ENCODE results near the gene NDUFC1. TPM values are rescaled to one million over a fixed set of nuclear protein-coding genes. Genes with fewer than 3 reads are reported as not detected.

The NDUFC1 gene
- total and polyA plus RNA-seq, 9 of the 15 experiments (the other 6 are each of a cell fraction or from before 2014, with no cell fraction given), result 58.9 to 378 (median 120) TPM

GRCh38 chr4:139295206-139295941 lies 6.9 kb downstream of the NDUFC1 start (continued):
- TF ChIP-seq USF2 (CRISPR knock-in tag; IDR thresholded peaks at IDR 0.05), result no peak
- no peak for TF ChIP-seq THRB (CRISPR knock-in tag; conservative IDR thresholded peaks at IDR 0.05)
- TF ChIP-seq NR2C1 (IDR thresholded peaks at IDR 0.05), result no peak
- peak; percentile 55; the same call in 1 of the 2 replicates for TF ChIP-seq NR2C1 (tag; IDR thresholded peaks at IDR 0.05)
- TF ChIP-seq SNAPC5 (CRISPR knock-in tag; IDR thresholded peaks at IDR 0.05), result no peak
- TF ChIP-seq ETS2 (tag; IDR thresholded peaks at IDR 0.05; ENCODE audit: borderline replicate concordance, poor library complexity, severe bottlenecking), result no peak
- no peak for TF ChIP-seq GMEB1 (CRISPR knock-in tag; IDR thresholded peaks at IDR 0.05)
- TF ChIP-seq ZNF398 (CRISPR knock-in tag; IDR thresholded peaks at IDR 0.05), result no peak
- TF ChIP-seq RBM14 (IDR thresholded peaks at IDR 0.05; ENCODE audit: borderline replicate concordance, insufficient read depth, low read depth, low read length), result no peak
- TF ChIP-seq CTBP1 (IDR thresholded peaks at IDR 0.05; ENCODE audit: borderline replicate concordance), result peak; percentile 70; the same call in 1 of the 2 replicates
- TF ChIP-seq, protein P1, sequence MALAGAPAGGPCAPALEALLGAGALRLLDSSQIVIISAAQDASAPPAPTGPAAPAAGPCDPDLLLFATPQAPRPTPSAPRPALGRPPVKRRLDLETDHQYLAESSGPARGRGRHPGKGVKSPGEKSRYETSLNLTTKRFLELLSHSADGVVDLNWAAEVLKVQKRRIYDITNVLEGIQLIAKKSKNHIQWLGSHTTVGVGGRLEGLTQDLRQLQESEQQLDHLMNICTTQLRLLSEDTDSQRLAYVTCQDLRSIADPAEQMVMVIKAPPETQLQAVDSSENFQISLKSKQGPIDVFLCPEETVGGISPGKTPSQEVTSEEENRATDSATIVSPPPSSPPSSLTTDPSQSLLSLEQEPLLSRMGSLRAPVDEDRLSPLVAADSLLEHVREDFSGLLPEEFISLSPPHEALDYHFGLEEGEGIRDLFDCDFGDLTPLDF (CRISPR knock-in tag; IDR thresholded peaks at IDR 0.05), result no peak; the same call in 1 of the 2 replicates
- TF ChIP-seq ZNF75A (CRISPR knock-in tag; IDR thresholded peaks at IDR 0.05), result no peak
- TF ChIP-seq POLR3A (IDR thresholded peaks at IDR 0.05; ENCODE audit: borderline replicate concordance, extremely low read depth, insufficient read depth, insufficient read length), result no peak
- TF ChIP-seq ZNF551 (CRISPR knock-in tag; IDR thresholded peaks at IDR 0.05), result no peak
- TF ChIP-seq, protein P2, sequence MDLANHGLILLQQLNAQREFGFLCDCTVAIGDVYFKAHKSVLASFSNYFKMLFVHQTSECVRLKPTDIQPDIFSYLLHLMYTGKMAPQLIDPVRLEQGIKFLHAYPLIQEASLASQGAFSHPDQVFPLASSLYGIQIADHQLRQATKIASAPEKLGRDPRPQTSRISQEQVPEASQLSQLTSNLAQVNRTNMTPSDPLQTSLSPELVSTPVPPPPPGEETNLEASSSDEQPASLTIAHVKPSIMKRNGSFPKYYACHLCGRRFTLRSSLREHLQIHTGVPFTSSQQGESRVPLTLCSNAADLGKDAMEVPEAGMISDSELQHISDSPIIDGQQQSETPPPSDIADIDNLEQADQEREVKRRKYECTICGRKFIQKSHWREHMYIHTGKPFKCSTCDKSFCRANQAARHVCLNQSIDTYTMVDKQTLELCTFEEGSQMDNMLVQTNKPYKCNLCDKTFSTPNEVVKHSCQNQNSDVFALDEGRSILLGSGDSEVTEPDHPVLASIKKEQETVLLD (IDR thresholded peaks at IDR 0.05), result no peak
- peak; percentile 90 for TF ChIP-seq ILF3 (IDR thresholded peaks at IDR 0.05; ENCODE audit: borderline replicate concordance)
- TF ChIP-seq RFX7 (CRISPR knock-in tag; IDR thresholded peaks at IDR 0.05), result peak; percentile 39; the same call in 1 of the 2 replicates

Measured in K562 (cell line).